Spleen (tissue), 11 donors: ENCODE data around the gene RAPGEF4. TPM values are rescaled to one million over a fixed set of nuclear protein-coding genes. Genes with fewer than 3 reads are reported as not detected.

Experiments used
- DNase-seq: peaks from one replicate; pipeline ENCODE4 v3.0.0-alpha.2; 2020
- H3K27ac ChIP-seq, 8 donors: fragments of 200-600 bp; sonication (generic) in 7 of 8; 1 replicate in 4 of 8; 2 replicates in 4 of 8; pipeline versions ENCODE4 v1.5.0 to v1.8.0; 2016 to 2021; ENCODE audit warnings: inconsistent platforms in 4 of 8, mild to moderate bottlenecking in 4 of 8, moderate library complexity in 1 of 8
- H3K27me3 ChIP-seq, 7 donors: fragments of 200-600 bp; sonication (generic) in 6 of 7; replicated peaks in 1 of 7; 1 replicate in 4 of 7; 2 replicates in 3 of 7; pipeline versions ENCODE4 v1.5.0 to v1.8.0; 2016 to 2021; ENCODE audit warnings: inconsistent platforms in 3 of 7, mild to moderate bottlenecking in 1 of 7
- H3K36me3 ChIP-seq, 6 donors: fragments of 200-600 bp; sonication (generic) in 5 of 6; 1 replicate in 4 of 6; 2 replicates in 2 of 6; pipeline versions ENCODE4 v1.5.0 to v1.8.0; 2016 to 2021; ENCODE audit warnings: inconsistent platforms in 2 of 6
- H3K4me1 ChIP-seq, 6 donors: fragments of 200-600 bp; sonication (generic) in 5 of 6; 1 replicate in 3 of 6; 2 replicates in 3 of 6; pipeline versions ENCODE4 v1.5.0 to v1.8.0; 2016 to 2021; ENCODE audit warnings: inconsistent platforms in 3 of 6
- H3K4me3 ChIP-seq, 8 donors: fragments of 200-600 bp; sonication (generic) in 7 of 8; 1 replicate in 4 of 8; 2 replicates in 4 of 8; pipeline versions ENCODE4 v1.5.0 to v1.8.0; 2016 to 2021; ENCODE audit warnings: inconsistent platforms in 4 of 8, mild to moderate bottlenecking in 4 of 8, moderate library complexity in 2 of 8
- H3K9me3 ChIP-seq, 8 donors: fragments of 200-600 bp; sonication (generic) in 7 of 8; 1 replicate in 4 of 8; 2 replicates in 4 of 8; pipeline versions ENCODE4 v1.5.0 to v1.8.0; 2016 to 2021; ENCODE audit warnings: inconsistent platforms in 4 of 8
- CTCF ChIP-seq, 11 experiments: fragments of 200-600 bp in 7 of 11; fragments of 450-650 bp in 4 of 11; sonication (generic) in 4 of 11; IDR thresholded peaks in 8 of 11; conservative IDR thresholded peaks in 3 of 11; 1 replicate in 7 of 11; 2 replicates in 4 of 11; pipeline versions ENCODE4 v1.4.0 to v1.8.0; 2016 to 2021; ENCODE audit warnings: antibody characterized with exemption in 11 of 11, inconsistent platforms in 4 of 11, mild to moderate bottlenecking in 1 of 11
- POLR2A ChIP-seq, 3 donors: fragments of 450-650 bp; IDR thresholded peaks; one replicate each; pipeline ENCODE4 v1.5.1; 2017; ENCODE audit warnings: antibody characterized with exemption in 3 of 3, mild to moderate bottlenecking in 1 of 3
- POLR2AphosphoS5 ChIP-seq, 3 donors: sonication (generic); formaldehyde crosslinking; IDR thresholded peaks; one replicate each; pipeline ENCODE4 v1.5.1; 2017; ENCODE audit warnings: antibody characterized with exemption in 3 of 3
- WGBS, 5 donors: extraction: QIAGEN DNeasy Blood & Tissue Kit in 3 of 5; methylation state at CpG; one replicate each; pipeline versions ENCODE4 v1.1.5 to v1.1.7; 2013 to 2018; 5-methylcytosine and 5-hydroxymethylcytosine counted together
- intact Hi-C: fragments of 100-400 bp; cut with DNase I; formaldehyde crosslinking; loops from one replicate; pipeline ENCODE4 v1.15.0; 2023; ENCODE audit warnings: low total_unique reads
- polyA plus RNA-seq, 3 donors: library from polyadenylated mRNA; stranded (reverse); fragments of 200-250 nt; gene quantifications; one replicate each; pipeline ENCODE4 v1.2.1, GENCODE V29; 2013
- total RNA-seq, 7 donors: library from RNA; depleted of rRNA in 3 of 7; stranded (reverse); fragments of >200 nt in 3 of 7; fragmentation: NEBNext Ultra II Directional in 4 of 7; extraction: Animal tissue kit (Norgen Biotek cat#: 25700) in 4 of 7; gene quantifications; one replicate each; pipeline versions ENCODE4 v1.1.0 to v1.2.1, GENCODE V29; 2016 to 2021
- donor health status: healthy with polysubstance abuse.
- donor health status: DM: no; HTN: no; CAD: no; lungs with moderate emphysema.
- donor health status: DM: no; HTN: no; CAD: no.
- donor health status: Bipolar disorder and iron deficiency.
- donor health status: healthy.
- donor health status: DM: no; HTN: no; CAD: no.
- donor health status: DM: yes; HTN: yes; CAD: no.

The RAPGEF4 gene
- total and polyA plus RNA-seq, 10 donors = 0.52 to 11.0 (median 1.9) TPM

DNA sequence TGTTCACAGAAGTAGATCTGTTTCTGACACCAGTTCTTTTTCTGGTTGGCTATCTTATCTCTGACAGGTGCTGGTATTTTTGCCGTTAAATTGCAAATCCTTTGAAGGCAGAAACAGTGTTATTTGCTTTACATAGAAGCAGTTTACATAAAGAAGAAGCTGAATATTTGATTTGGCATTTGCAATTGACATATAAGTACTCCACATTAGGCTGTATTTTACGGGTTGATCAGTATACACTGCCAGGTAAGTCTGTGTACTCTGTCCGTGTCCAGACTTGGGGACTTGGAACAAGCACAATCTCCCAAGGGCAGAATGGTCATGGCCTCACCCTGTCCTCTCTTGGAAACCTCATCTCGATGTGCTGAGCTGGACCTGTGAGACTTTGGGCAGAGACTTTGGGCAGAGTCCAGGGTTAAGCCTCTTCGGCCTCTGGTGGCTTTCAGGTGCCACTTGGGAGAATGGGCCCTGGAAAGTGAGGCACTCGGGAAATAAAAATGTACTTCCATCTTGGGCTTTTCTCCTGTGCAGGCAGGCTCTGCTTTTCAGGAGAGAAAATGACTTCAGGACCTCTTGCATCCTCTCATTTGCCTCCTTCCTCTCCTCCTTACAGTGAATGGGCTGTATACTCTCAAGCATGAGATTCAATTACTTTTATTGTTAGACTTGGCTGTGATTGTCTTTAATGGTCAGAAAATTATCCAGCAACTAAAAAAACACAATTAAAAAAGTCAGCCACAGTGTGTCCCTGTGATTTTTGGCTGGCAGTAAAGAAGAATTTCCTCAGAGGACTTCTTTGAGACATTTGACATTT is 108.5 kb downstream of the RAPGEF4 start:
- no peaks in the 10 kb centered on the region for H3K27me3 ChIP-seq
- no peak for TF ChIP-seq CTCF (IDR thresholded peaks at IDR 0.05 in 8 of 11, conservative IDR thresholded peaks at IDR 0.05 in 3 of 11)
- no peak for TF ChIP-seq POLR2AphosphoS5 (IDR thresholded peaks at IDR 0.05)
- no peak for TF ChIP-seq POLR2A (IDR thresholded peaks at IDR 0.05)
- H3K4me1 ChIP-seq = no peaks in the 10 kb centered on the region
- intact Hi-C loops = no loop called here
- no peak for DNase-seq
- no peak overlapping the region for H3K4me3 ChIP-seq
- no peaks in the 10 kb centered on the region for H3K9me3 ChIP-seq
- no peaks in the 10 kb centered on the region for H3K36me3 ChIP-seq
- no peak overlapping the region for H3K27ac ChIP-seq
- 70 to 89% (median 83%) methylated on average over 6 of the region's 6 CpGs for WGBS, 5 donors

DNA sequence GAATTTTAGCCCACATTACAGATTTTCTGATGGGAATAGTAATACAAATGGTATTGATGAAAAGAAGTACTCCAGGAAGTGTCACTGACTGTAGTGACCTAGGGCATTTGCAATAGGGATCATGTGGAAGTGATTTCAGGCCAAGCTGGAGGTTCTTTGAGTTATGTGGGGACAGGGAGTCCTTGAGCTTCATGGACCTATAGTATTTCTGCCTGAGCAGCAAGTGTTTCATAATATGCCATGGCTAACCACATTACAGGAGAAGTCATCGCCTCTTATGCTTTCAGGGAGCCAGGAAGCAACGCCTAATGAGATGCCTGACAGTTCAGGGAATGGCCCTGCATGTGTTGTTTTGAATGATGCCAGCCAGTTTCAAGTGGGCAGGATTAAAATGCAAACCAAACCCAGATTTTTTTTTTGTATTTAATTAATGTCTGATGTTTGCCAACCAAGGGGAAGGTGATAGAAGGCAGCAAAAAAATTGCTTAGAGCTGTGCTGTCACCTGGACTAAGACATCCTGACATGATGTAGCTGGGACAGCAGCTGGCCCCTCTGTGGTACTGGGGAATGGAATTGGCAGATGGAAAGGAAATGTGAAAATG is 109.5 kb downstream of the RAPGEF4 start:
- WGBS, 5 donors = 58 to 84% (median 69%) methylated on average over 2 of the region's 2 CpGs
- H3K27me3 ChIP-seq = no peaks in the 10 kb centered on the region
- no peaks in the 10 kb centered on the region for H3K4me1 ChIP-seq
- H3K9me3 ChIP-seq = no peaks in the 10 kb centered on the region
- no peak for DNase-seq
- TF ChIP-seq POLR2AphosphoS5 (IDR thresholded peaks at IDR 0.05) = no peak
- TF ChIP-seq CTCF (IDR thresholded peaks at IDR 0.05 in 8 of 11, conservative IDR thresholded peaks at IDR 0.05 in 3 of 11) = no peak
- no peak for TF ChIP-seq POLR2A (IDR thresholded peaks at IDR 0.05)
- no peaks in the 10 kb centered on the region for H3K36me3 ChIP-seq
- H3K4me3 ChIP-seq = no peak overlapping the region
- intact Hi-C loops = no loop called here
- no peak overlapping the region for H3K27ac ChIP-seq

GRCh38 chr2:172846551-172846950 is 110.9 kb downstream of the RAPGEF4 start:
- Histone ChIP-seq H3K4me1 (no peaks in the 10 kb centered on the region), H3K36me3 (no peaks in the 10 kb centered on the region), H3K27ac (no peak overlapping the region), H3K27me3 (no peaks in the 10 kb centered on the region), H3K4me3 (no peak overlapping the region), H3K9me3 (peaks cover 0 to 4% (median 0%) of the 10 kb centered on the region in 8 donors)
- TF ChIP-seq POLR2AphosphoS5 (IDR thresholded peaks at IDR 0.05) (no peak), POLR2A (IDR thresholded peaks at IDR 0.05) (no peak), CTCF (IDR thresholded peaks at IDR 0.05 in 8 of 11, conservative IDR thresholded peaks at IDR 0.05 in 3 of 11) (no peak)
- intact Hi-C loops = no loop called here
- WGBS, 5 donors = 79 to 85% (median 81%) methylated on average over 5 of the region's 5 CpGs
- DNase-seq = no peak

- DNase-seq = no peak
- Histone ChIP-seq H3K27me3 (no peaks in the 10 kb centered on the region), H3K4me1 (no peaks in the 10 kb centered on the region), H3K4me3 (no peak overlapping the region), H3K36me3 (no peaks in the 10 kb centered on the region), H3K27ac (no peak overlapping the region), H3K9me3 (peaks cover 0 to 10% (median 0%) of the 10 kb centered on the region in 8 donors)
- TF ChIP-seq POLR2A (IDR thresholded peaks at IDR 0.05) = no peak
- no peak for TF ChIP-seq POLR2AphosphoS5 (IDR thresholded peaks at IDR 0.05)
- TF ChIP-seq CTCF (IDR thresholded peaks at IDR 0.05 in 8 of 11, conservative IDR thresholded peaks at IDR 0.05 in 3 of 11) = no peak
- WGBS, 5 donors = 80 to 90% (median 85%) methylated on average over 5 of the region's 5 CpGs
- intact Hi-C loops = no loop called here
Observed at GRCh38 chr2:172847188-172847587, 111.5 kb downstream of the RAPGEF4 start.
